ENCODE measurements around the gene PTCRA.

The PTCRA gene

GRCh38 chr6:42973926-42974325 is 58.1 kb downstream of the PTCRA start:
- DNase-seq (ENCODE audit: low spot score) = no peak

DNA sequence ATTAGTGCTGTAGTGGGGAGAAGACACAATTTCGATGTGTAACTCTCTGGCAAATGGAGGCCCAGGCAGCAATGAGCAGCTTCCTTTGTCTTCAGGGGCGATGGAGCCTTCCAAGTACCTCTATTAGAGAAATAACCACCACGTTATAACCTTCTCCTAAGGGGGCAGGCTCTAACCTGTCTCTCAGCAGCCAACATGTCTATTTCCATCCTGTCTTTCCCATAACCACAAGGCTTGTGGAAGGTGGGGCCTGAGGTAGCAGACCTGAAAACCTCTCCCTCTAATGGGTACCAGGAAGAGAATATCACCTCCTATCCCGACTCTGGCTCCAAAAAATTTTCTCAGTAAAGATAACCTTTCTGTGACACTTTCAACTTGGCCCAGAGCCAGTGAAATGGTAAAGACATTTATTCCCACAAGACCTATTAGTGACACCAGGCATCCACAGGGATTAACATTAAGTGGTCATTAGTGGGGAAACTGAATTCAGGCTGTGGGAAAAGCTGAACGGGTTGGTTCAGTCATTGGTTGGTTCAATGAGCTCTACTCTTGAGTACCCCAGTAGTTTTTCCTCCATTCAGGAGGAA is 59.2 kb downstream of the PTCRA start:
- DNase-seq (ENCODE audit: low spot score) = no peak
